GM19238 (cell line): ENCODE results near the gene SUPT20H.
A peak's percentile ranks its signal among the peaks of the same experiment; 100 is the strongest.

ENCODE experiments used
- DNase-seq: peaks from one replicate; pipeline ENCODE4 v3.0.0; 2011; ENCODE audit warnings: low spot score; ENCODE audit not compliant: insufficient read length

SUPT20H gene

GRCh38 chr13:37058910-37059847, at the start of gene SUPT20H:
SUPT20H (minus strand) TSS chr13:37059688; CDS start chr13:37051490, 8,198 bp downstream.
- peak; percentile 63 for DNase-seq

- no peak for DNase-seq
These were observed 49.7 kb upstream of the SUPT20H start for GRCh38 chr13:37109051-37109678.

GRCh38 chr13:37107868-37108267, 48.4 kb upstream of the SUPT20H start:
- no peak for DNase-seq

GRCh38 chr13:37107456-37107855, 48.0 kb upstream of the SUPT20H start:
- no peak for DNase-seq

GRCh38 chr13:37106642-37107041, 47.2 kb upstream of the SUPT20H start:
- DNase-seq, result no peak

- DNase-seq, result no peak
These were observed 45.8 kb upstream of the SUPT20H start, which contains the start of gene CSNK1A1L for GRCh38 chr13:37105251-37105714. CSNK1A1L (minus strand) TSS chr13:37105664; CDS start chr13:37105256, 408 bp downstream.

- DNase-seq, result no peak
These were observed 43.4 kb upstream of the SUPT20H start for GRCh38 chr13:37102896-37103295.

GRCh38 chr13:37101201-37101600, 41.7 kb upstream of the SUPT20H start:
- no peak for DNase-seq

GRCh38 chr13:37100731-37101130, 41.2 kb upstream of the SUPT20H start:
- DNase-seq, result no peak

GRCh38 chr13:37097076-37097475, 37.6 kb upstream of the SUPT20H start:
- DNase-seq, result no peak

- no peak for DNase-seq
These were observed 35.4 kb upstream of the SUPT20H start for GRCh38 chr13:37094840-37095239.

- no peak for DNase-seq
These were observed 34.6 kb upstream of the SUPT20H start for GRCh38 chr13:37094099-37094498.

- no peak for DNase-seq
These were observed 32.3 kb upstream of the SUPT20H start for GRCh38 chr13:37091835-37092234.

- DNase-seq, result no peak
These were observed 31.4 kb upstream of the SUPT20H start for GRCh38 chr13:37090912-37091311.

GRCh38 chr13:37089495-37089894, 30.0 kb upstream of the SUPT20H start:
- no peak for DNase-seq

GRCh38 chr13:37087486-37087885, 28.0 kb upstream of the SUPT20H start:
- no peak for DNase-seq

- no peak for DNase-seq
These were observed 26.1 kb upstream of the SUPT20H start for GRCh38 chr13:37085606-37086005.

GRCh38 chr13:37076818-37077217, 17.3 kb upstream of the SUPT20H start:
- DNase-seq, result no peak

- DNase-seq, result no peak
These were observed 15.7 kb upstream of the SUPT20H start for GRCh38 chr13:37075164-37075563.

- no peak for DNase-seq
These were observed 15.2 kb upstream of the SUPT20H start for GRCh38 chr13:37074703-37075102.

- no peak for DNase-seq
These were observed 12.5 kb upstream of the SUPT20H start for GRCh38 chr13:37072024-37072423.

GRCh38 chr13:37070956-37071355, 11.5 kb upstream of the SUPT20H start:
- no peak for DNase-seq
